A549 (cell line): ENCODE results near the gene RUNX1. TPM values are rescaled to one million over a fixed set of nuclear protein-coding genes. Genes with fewer than 3 reads are reported as not detected.
A peak's percentile ranks its signal among the peaks of the same experiment; 100 is the strongest.

ENCODE experiments used
- ATAC-seq, 2 experiments: fragments of 200-7000 bp in 1 of 2; fragments of >200 bp in 1 of 2; cut with Nextera tagmentation in 1 of 2; cut with Tn5 transposase in 1 of 2; 3 replicates each; pipeline versions ENCODE4 v1.8.0 to v1.9.1; 2018 to 2020; ENCODE audit warnings: mild to moderate bottlenecking in 1 of 2, moderate library complexity in 1 of 2
- CTCF ChIA-PET: fragments of 300-600 bp; sonication (Branson Sonifier 250); formaldehyde crosslinking; extraction: SDS; loops from one replicate; lab custom pipeline; 2021; ENCODE audit warnings: antibody characterized with exemption, inconsistent platforms; lab: Yijun Ruan, JAX
- POLR2A ChIA-PET: fragments of 350-600 bp; formaldehyde crosslinking; extraction: SDS; loops from one replicate; lab custom pipeline; 2021; ENCODE audit warnings: antibody characterized with exemption, inconsistent platforms; lab: Yijun Ruan, JAX
- DNase-seq, 2 experiments: peaks; one replicate each; pipeline versions ENCODE4 v3.0.0 to v3.0.0-alpha.2; 2011 to 2016; ENCODE audit warnings: low read depth in 1 of 2, low spot score in 1 of 2
- FAIRE-seq: peaks from 2 replicates; lab custom pipeline; 2011; peaks lifted over from hg19 to GRCh38; lab: Jason Lieb, UNC
- H3K27ac ChIP-seq, 2 experiments: fragments of >200 bp; sonication (Bioruptor Twin); formaldehyde crosslinking; 3 replicates each; pipeline ENCODE4 v1.5.1; 2016 to 2017
- H3K4me1 ChIP-seq: fragments of >200 bp; sonication (Bioruptor Twin); formaldehyde crosslinking; 3 replicates; pipeline ENCODE4 v1.6.1; 2016
- H3K4me2 ChIP-seq: fragments of >200 bp; sonication (Bioruptor Twin); formaldehyde crosslinking; 3 replicates; pipeline ENCODE4 v1.6.1; 2016
- H3K4me3 ChIP-seq: fragments of >200 bp; sonication (Bioruptor Twin); formaldehyde crosslinking; 3 replicates; pipeline ENCODE4 v1.5.1; 2016
- H3K9me3 ChIP-seq: fragments of >200 bp; sonication (Bioruptor Twin); formaldehyde crosslinking; 3 replicates; pipeline ENCODE4 v1.6.1; 2016
- CEBPB ChIP-seq, 2 experiments: fragments of >200 bp in 1 of 2; sonication (Bioruptor Twin) in 1 of 2; formaldehyde crosslinking in 1 of 2; IDR thresholded peaks; 2 replicates each; pipeline ENCODE4 v1.6.1; 2012 to 2016
- EHMT2 ChIP-seq: fragments of 200-600 bp; sonication (generic); IDR thresholded peaks from 2 replicates; pipeline ENCODE4 v1.6.1; 2016; ENCODE audit warnings: antibody characterized with exemption, low read depth, mild to moderate bottlenecking, moderate library complexity
- ESRRA ChIP-seq: fragments of 150-350 bp; IDR thresholded peaks from 2 replicates; pipeline ENCODE4 v1.6.1; 2014; ENCODE audit warnings: mild to moderate bottlenecking, low read length, borderline replicate concordance
- FOSB ChIP-seq: fragments of 250-450 bp; sonication (Bioruptor Pico); IDR thresholded peaks from 2 replicates; pipeline ENCODE4 v1.5.0; 2020; ENCODE audit warnings: mild to moderate bottlenecking, moderate library complexity
- HDAC2 ChIP-seq: fragments of 200-600 bp; sonication (generic); IDR thresholded peaks from 2 replicates; pipeline ENCODE4 v1.6.1; 2016
- HEYL ChIP-seq: fragments of 250-450 bp; sonication (Bioruptor Pico); IDR thresholded peaks from 2 replicates; pipeline ENCODE4 v1.8.0; 2021; ENCODE audit warnings: mild to moderate bottlenecking, moderate library complexity
- HOXA7 ChIP-seq: fragments of 250-450 bp; sonication (Bioruptor Pico); IDR thresholded peaks from 2 replicates; pipeline ENCODE4 v1.5.0; 2020; ENCODE audit warnings: mild to moderate bottlenecking, moderate library complexity
- HOXB13 ChIP-seq: fragments of 250-450 bp; sonication (Bioruptor Pico); IDR thresholded peaks from 2 replicates; pipeline ENCODE4 v1.5.0; 2020; ENCODE audit warnings: low read depth, mild to moderate bottlenecking, moderate library complexity
- JUNB ChIP-seq: fragments of >200 bp; sonication (Bioruptor Twin); formaldehyde crosslinking; IDR thresholded peaks from 2 replicates; pipeline ENCODE4 v1.6.1; 2016
- KDM1A ChIP-seq: fragments of 200-600 bp; sonication (generic); IDR thresholded peaks from 2 replicates; pipeline ENCODE4 v1.6.1; 2016; ENCODE audit warnings: low read depth, mild to moderate bottlenecking
- MYC ChIP-seq: IDR thresholded peaks from 2 replicates; pipeline ENCODE4 v1.6.1; 2012; ENCODE audit warnings: mild to moderate bottlenecking, inconsistent platforms, low read length, improper control_type of control experiment, borderline replicate concordance
- NFE2L2 ChIP-seq: fragments of 150-350 bp; conservative IDR thresholded peaks from 2 replicates; pipeline ENCODE4 v1.6.1; 2014; ENCODE audit warnings: low read length
- POLR2AphosphoS2 ChIP-seq: conservative IDR thresholded peaks from 2 replicates; pipeline ENCODE4 v1.6.1; 2012; ENCODE audit warnings: low read length, improper control_type of control experiment, inconsistent platforms
- RAD21 ChIP-seq, 2 experiments: fragments of >200 bp in 1 of 2; sonication (Bioruptor Twin) in 1 of 2; formaldehyde crosslinking in 1 of 2; IDR thresholded peaks in 1 of 2; conservative IDR thresholded peaks in 1 of 2; 2 replicates in 1 of 2; 3 replicates in 1 of 2; pipeline ENCODE4 v1.6.1; 2012 to 2018; ENCODE audit warnings: inconsistent platforms in 1 of 2
- RCOR1 ChIP-seq: fragments of 150-350 bp; IDR thresholded peaks from 2 replicates; pipeline ENCODE4 v1.6.1; 2014; ENCODE audit warnings: antibody characterized with exemption, low read length, low read depth
- TP53 ChIP-seq: fragments of 250-450 bp; sonication (Bioruptor Pico); IDR thresholded peaks from 2 replicates; pipeline ENCODE4 v1.5.0; 2021; ENCODE audit warnings: mild to moderate bottlenecking, moderate library complexity
- ZC3H11A ChIP-seq: fragments of 450-650 bp; IDR thresholded peaks from 2 replicates; pipeline ENCODE4 v1.6.1; 2014; ENCODE audit warnings: antibody characterized with exemption, mild to moderate bottlenecking
- ZNF302 ChIP-seq: fragments of 250-450 bp; sonication (Bioruptor Pico); IDR thresholded peaks from 2 replicates; pipeline ENCODE4 v1.9.0; 2021; ENCODE audit warnings: inconsistent platforms, mild to moderate bottlenecking, moderate library complexity
- WGBS: methylation state at CpG from one replicate; pipeline ENCODE4 v1.1.6; 2017; ENCODE audit errors: missing lambda C conversion rate; 5-methylcytosine and 5-hydroxymethylcytosine counted together
- polyA plus RNA-seq, 4 experiments: library from polyadenylated mRNA; depleted of rRNA in 3 of 4; stranded (reverse); fragments of >200 nt; fragmentation: RNase III in 1 of 4; extraction: RNeasy Plus Mini Kit Qiagen cat#74134 plus additional on column Dnase treatment in 1 of 4; gene quantifications; 2 replicates in 3 of 4; 3 replicates in 1 of 4; pipeline ENCODE4 v1.2.3, GENCODE V29; 2011 to 2017
- TF ChIP-seq, protein P1 (sequence below): fragments of >200 bp; sonication (Bioruptor Twin); formaldehyde crosslinking; IDR thresholded peaks from 2 replicates; pipeline ENCODE4 v1.6.1; 2016
- TF ChIP-seq, protein P2 (sequence below): IDR thresholded peaks from 2 replicates; pipeline ENCODE4 v1.6.1; 2012
- TF ChIP-seq, protein P3 (sequence below): fragments of 250-450 bp; sonication (Bioruptor Pico); IDR thresholded peaks from 2 replicates; pipeline ENCODE4 v1.5.0; 2021; ENCODE audit warnings: mild to moderate bottlenecking, moderate library complexity, borderline replicate concordance

Gene RUNX1
- polyA plus RNA-seq, 2 of the 4 experiments (the other 2 are of a cell fraction): 5.5 TPM

DNA sequence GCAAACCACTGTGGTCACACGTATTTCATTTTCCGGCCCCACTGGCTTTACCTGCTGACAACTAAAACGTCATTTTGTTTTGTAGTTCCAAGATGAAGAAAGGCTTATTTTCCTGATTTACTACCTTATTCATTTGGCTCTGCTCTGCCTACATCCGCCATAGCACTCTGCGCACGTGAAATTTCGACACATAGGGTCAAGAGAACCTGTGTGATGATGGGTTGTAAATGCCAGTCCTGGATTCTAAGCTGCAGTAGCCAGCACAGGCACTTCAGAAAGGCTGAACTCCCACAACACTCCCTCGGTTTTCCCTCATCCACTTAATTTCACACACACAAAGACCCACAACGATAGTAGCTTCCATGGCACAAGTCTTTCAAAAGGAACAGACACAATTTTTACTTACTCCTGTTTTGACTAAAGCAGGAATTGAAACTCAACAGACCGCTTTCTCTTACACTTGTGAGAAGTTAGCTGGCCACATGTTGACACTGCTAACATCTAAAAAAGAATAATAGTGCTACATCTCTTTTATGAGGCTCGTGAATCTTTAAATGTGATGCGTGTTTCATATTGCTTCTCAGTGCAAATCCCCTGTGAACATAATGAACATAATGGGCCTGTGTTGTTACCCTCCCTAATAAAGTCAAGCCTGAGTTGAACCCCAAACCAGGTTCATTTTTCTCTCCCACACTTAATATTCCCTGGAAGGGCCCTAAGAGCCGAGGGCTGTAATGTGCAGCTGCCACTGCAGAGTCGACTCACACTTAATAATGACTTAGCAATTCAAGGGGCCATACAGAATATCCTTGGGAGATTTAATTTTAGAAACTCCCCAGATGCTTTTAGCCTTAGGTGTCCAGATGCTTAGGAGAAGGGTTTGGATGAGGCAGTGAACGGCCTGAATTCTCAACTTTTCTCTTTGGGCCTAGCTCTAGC is 1.5 kb upstream of the RUNX1 start:
- FAIRE-seq: no peak
- peaks cover 40% of the 10 kb centered on the region for H3K4me1 ChIP-seq
- TF ChIP-seq RAD21 (conservative IDR thresholded peaks at IDR 0.05 in 1 of 2, IDR thresholded peaks at IDR 0.05 in 1 of 2) (no peak), NFE2L2 (no peak), ZNF302 (CRISPR knock-in tag) (no peak), HEYL (CRISPR knock-in tag) (no peak), HDAC2 (no peak), TP53 (CRISPR knock-in tag) (no peak), HOXB13 (CRISPR knock-in tag) (no peak), ESRRA (no peak), CEBPB (IDR thresholded peaks at IDR 0.05) (no peak), RCOR1 (no peak)
- TF ChIP-seq, protein P1, sequence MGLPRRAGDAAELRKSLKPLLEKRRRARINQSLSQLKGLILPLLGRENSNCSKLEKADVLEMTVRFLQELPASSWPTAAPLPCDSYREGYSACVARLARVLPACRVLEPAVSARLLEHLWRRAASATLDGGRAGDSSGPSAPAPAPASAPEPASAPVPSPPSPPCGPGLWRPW: no peak
- TF ChIP-seq, protein P2, sequence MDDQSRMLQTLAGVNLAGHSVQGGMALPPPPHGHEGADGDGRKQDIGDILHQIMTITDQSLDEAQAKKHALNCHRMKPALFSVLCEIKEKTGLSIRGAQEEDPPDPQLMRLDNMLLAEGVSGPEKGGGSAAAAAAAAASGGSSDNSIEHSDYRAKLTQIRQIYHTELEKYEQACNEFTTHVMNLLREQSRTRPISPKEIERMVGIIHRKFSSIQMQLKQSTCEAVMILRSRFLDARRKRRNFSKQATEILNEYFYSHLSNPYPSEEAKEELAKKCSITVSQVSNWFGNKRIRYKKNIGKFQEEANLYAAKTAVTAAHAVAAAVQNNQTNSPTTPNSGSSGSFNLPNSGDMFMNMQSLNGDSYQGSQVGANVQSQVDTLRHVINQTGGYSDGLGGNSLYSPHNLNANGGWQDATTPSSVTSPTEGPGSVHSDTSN: no peak
- TF ChIP-seq, all 56 proteins: peak for 0
- Histone ChIP-seq H3K4me3 (no peak overlapping the region), H3K4me2 (peak overlapping the region; percentile 62), H3K27ac (peak overlapping the region; percentile 62 to 84), H3K9me3 (no peaks in the 10 kb centered on the region)
- no peak for DNase-seq
- WGBS: 76% methylated on average over 15 of the region's 15 CpGs
- no peak; a peak in 1 of 6 replicates for ATAC-seq
- POLR2A ChIA-PET: interaction anchor here (1.5 kb wide), 1 partner anchor 161 kb away, joined by 6 read pairs; no protein-coding TSS in a partner anchor
- CTCF ChIA-PET: interaction anchor here (0.6 to 2.8 kb wide), 21 partner anchors 8 to 790 kb away, joined by 3 to 21 read pairs (median 4); no protein-coding TSS in a partner anchor

DNA sequence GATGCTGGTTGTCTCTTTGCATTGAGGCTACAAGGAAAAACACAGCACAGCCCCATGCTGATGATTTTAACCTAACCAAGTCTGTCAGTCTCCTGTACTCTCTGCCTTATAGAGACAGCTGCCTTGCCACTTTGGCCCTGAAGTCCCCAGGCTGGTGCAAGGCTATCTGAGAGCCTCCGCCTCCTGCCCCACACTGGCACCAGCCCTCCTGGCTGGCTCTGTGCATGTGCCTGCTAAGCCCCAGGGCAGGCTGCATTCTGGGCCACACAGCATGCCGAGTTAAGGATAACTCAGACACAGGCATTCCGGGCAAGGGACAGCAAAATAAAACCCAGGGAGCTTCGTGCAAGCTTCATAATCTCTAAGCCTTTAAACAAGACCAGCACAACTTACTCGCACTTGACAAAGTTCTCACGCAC is 910 bp downstream of the RUNX1 start:
- FAIRE-seq: no peak
- ATAC-seq: peak; percentile 28 to 50; a peak in 5 of 6 replicates
- TF ChIP-seq, protein P2: no peak
- TF ChIP-seq MYC: no peak
- no peak for TF ChIP-seq NFE2L2
- TF ChIP-seq HEYL (CRISPR knock-in tag): no peak
- TF ChIP-seq RCOR1: no peak
- TF ChIP-seq HDAC2: no peak
- no peak for TF ChIP-seq FOSB
- TF ChIP-seq ZC3H11A: no peak
- TF ChIP-seq TP53 (CRISPR knock-in tag): no peak
- no peak for TF ChIP-seq POLR2AphosphoS2
- TF ChIP-seq, protein P3, sequence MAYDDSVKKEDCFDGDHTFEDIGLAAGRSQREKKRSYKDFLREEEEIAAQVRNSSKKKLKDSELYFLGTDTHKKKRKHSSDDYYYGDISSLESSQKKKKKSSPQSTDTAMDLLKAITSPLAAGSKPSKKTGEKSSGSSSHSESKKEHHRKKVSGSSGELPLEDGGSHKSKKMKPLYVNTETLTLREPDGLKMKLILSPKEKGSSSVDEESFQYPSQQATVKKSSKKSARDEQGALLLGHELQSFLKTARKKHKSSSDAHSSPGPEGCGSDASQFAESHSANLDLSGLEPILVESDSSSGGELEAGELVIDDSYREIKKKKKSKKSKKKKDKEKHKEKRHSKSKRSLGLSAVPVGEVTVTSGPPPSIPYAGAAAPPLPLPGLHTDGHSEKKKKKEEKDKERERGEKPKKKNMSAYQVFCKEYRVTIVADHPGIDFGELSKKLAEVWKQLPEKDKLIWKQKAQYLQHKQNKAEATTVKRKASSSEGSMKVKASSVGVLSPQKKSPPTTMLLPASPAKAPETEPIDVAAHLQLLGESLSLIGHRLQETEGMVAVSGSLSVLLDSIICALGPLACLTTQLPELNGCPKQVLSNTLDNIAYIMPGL (CRISPR knock-in tag): no peak
- no peak for TF ChIP-seq HOXB13 (CRISPR knock-in tag)
- TF ChIP-seq JUNB: no peak
- TF ChIP-seq KDM1A: no peak
- no peak for TF ChIP-seq HOXA7 (CRISPR knock-in tag)
- TF ChIP-seq EHMT2: no peak
- TF ChIP-seq, all 56 proteins: peak for 0
- Histone ChIP-seq H3K9me3 (no peaks in the 10 kb centered on the region), H3K4me3 (no peak overlapping the region), H3K4me2 (peak overlapping the region; percentile 85), H3K27ac (peak overlapping the region; percentile 65 to 86), H3K4me1 (peaks cover 40% of the 10 kb centered on the region)
- POLR2A ChIA-PET: interaction anchor here (0.5 to 2.6 kb wide), 3 partner anchors 34 to 208 kb away, joined by 3 to 20 read pairs (median 3); no protein-coding TSS in a partner anchor
- WGBS: 34% methylated on average over 5 of the region's 6 CpGs
- peak in 1 of 2 experiments; percentile 7 for DNase-seq
- CTCF ChIA-PET: interaction anchor here (1.4 to 2.0 kb wide), 4 partner anchors 158 to 980 kb away, joined by 3 to 6 read pairs (median 5); no protein-coding TSS in a partner anchor
